GM21576 (cell line): ENCODE data around the gene HSPA12B.

Source experiments
- ATAC-seq: cut with Tn5 transposase; IDR thresholded peaks from one replicate; pipeline ENCODE4 v1.9.1; 2021; ENCODE audit warnings: mild to moderate bottlenecking, moderate library complexity; ENCODE audit not compliant: unreplicated experiment

Gene HSPA12B

GRCh38 chr20:3747471-3747870, 15.0 kb downstream of the HSPA12B start:
- no peak for ATAC-seq

- no peak for ATAC-seq
Observed at GRCh38 chr20:3748073-3748472, 15.6 kb downstream of the HSPA12B start.

- ATAC-seq, result no peak
Observed at GRCh38 chr20:3749087-3749688, 16.7 kb downstream of the HSPA12B start.

GRCh38 chr20:3749689-3750531, 17.4 kb downstream of the HSPA12B start:
- no peak for ATAC-seq

GRCh38 chr20:3751305-3751674, 18.8 kb downstream of the HSPA12B start:
- no peak for ATAC-seq

- ATAC-seq, result no peak
Observed at GRCh38 chr20:3751675-3752385, 19.3 kb downstream of the HSPA12B start.

- ATAC-seq, result no peak
Observed at GRCh38 chr20:3752386-3752759, 19.9 kb downstream of the HSPA12B start.

- no peak for ATAC-seq
Observed at GRCh38 chr20:3753098-3753497, 20.6 kb downstream of the HSPA12B start.

- no peak for ATAC-seq
Observed at GRCh38 chr20:3753501-3754275, 21.2 kb downstream of the HSPA12B start.

GRCh38 chr20:3754276-3754630, 21.8 kb downstream of the HSPA12B start:
- ATAC-seq, result no peak

- no peak for ATAC-seq
Observed at GRCh38 chr20:3755269-3755668, 22.8 kb downstream of the HSPA12B start.

GRCh38 chr20:3755814-3756480, 23.5 kb downstream of the HSPA12B start:
- no peak for ATAC-seq

- ATAC-seq, result no peak
Observed at GRCh38 chr20:3757268-3757667, 24.8 kb downstream of the HSPA12B start.

GRCh38 chr20:3758566-3758965, 26.1 kb downstream of the HSPA12B start:
- no peak for ATAC-seq

GRCh38 chr20:3759316-3759823, 26.9 kb downstream of the HSPA12B start:
- ATAC-seq, result no peak

- ATAC-seq, result no peak
Observed at GRCh38 chr20:3759884-3760283, 27.4 kb downstream of the HSPA12B start.

- ATAC-seq, result no peak
Observed at GRCh38 chr20:3760655-3761348, 28.3 kb downstream of the HSPA12B start.

GRCh38 chr20:3763671-3764601, 31.5 kb downstream of the HSPA12B start:
- no peak for ATAC-seq

- ATAC-seq, result no peak
Observed at GRCh38 chr20:3764659-3765058, 32.2 kb downstream of the HSPA12B start.
